Measurements from ENCODE around the gene LYPLAL1.

Gene LYPLAL1

DNA sequence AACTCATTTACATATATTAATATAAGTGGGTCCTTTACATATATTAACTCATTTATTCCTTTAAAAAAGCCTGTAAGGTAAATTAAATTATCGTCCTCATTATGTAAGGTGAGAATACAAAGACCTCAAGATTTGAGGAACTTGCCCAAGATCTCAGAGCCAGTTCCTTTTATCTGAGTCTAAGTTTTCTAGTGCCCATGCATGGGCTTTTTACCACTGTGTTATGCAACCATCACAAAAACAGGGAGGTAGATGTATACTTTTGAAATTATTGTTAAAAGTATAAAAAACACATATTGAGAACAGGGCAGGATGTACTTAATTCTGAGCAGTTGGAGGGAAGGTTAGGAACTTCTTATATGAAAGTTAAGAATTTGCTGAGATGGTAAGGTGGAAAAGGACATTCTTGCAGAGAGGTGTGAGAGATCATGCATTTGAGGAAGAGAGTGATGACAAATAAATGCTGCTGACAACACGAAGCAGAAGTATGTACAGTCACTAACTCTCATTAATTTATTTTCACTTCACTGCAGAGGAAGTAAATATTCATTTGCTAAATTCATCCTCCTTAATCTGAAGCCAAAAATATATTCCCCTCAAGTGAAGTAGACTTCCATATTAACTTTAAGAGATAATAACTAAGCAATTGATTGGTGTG, 28.9 kb upstream of the LYPLAL1 start:
- no peaks in the 10 kb centered on the region for H3K27me3 ChIP-seq (ENCODE audit: low read length)
- no peak overlapping the region for H3K4me3 ChIP-seq (ENCODE audit: insufficient read depth, low read length, poor library complexity, severe bottlenecking)
- H3K9ac ChIP-seq (ENCODE audit: low read length): no peak overlapping the region
- H3K9me3 ChIP-seq (ENCODE audit: insufficient read depth, low read length): no peaks in the 10 kb centered on the region
- H4K20me1 ChIP-seq (ENCODE audit: low read depth, low read length): no peaks in the 10 kb centered on the region
- H3K79me2 ChIP-seq (ENCODE audit: insufficient read depth, low read length): no peaks in the 10 kb centered on the region
- H3K4me2 ChIP-seq (ENCODE audit: low read depth, low read length, poor library complexity, severe bottlenecking): no peak overlapping the region
- H3F3A ChIP-seq (ENCODE audit: insufficient read depth): no peaks in the 10 kb centered on the region
- no peak overlapping the region for H3K27ac ChIP-seq (ENCODE audit: low read depth, low read length)
- H2AFZ ChIP-seq (ENCODE audit: low read depth, low read length, severe bottlenecking): no peak overlapping the region
- TF ChIP-seq EZH2phosphoT487 (conservative IDR thresholded peaks at IDR 0.05; ENCODE audit: low read length): no peak
- TF ChIP-seq, protein P1, sequence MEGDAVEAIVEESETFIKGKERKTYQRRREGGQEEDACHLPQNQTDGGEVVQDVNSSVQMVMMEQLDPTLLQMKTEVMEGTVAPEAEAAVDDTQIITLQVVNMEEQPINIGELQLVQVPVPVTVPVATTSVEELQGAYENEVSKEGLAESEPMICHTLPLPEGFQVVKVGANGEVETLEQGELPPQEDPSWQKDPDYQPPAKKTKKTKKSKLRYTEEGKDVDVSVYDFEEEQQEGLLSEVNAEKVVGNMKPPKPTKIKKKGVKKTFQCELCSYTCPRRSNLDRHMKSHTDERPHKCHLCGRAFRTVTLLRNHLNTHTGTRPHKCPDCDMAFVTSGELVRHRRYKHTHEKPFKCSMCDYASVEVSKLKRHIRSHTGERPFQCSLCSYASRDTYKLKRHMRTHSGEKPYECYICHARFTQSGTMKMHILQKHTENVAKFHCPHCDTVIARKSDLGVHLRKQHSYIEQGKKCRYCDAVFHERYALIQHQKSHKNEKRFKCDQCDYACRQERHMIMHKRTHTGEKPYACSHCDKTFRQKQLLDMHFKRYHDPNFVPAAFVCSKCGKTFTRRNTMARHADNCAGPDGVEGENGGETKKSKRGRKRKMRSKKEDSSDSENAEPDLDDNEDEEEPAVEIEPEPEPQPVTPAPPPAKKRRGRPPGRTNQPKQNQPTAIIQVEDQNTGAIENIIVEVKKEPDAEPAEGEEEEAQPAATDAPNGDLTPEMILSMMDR (IDR thresholded peaks at IDR 0.05; ENCODE audit: insufficient read depth, low read length, poor library complexity, severe bottlenecking): no peak
- no peaks in the 10 kb centered on the region for H3K36me3 ChIP-seq (ENCODE audit: low read length)
- H3K9me2 ChIP-seq (replicated peaks; ENCODE audit: insufficient read depth, low read length): no peaks in the 10 kb centered on the region

DNA sequence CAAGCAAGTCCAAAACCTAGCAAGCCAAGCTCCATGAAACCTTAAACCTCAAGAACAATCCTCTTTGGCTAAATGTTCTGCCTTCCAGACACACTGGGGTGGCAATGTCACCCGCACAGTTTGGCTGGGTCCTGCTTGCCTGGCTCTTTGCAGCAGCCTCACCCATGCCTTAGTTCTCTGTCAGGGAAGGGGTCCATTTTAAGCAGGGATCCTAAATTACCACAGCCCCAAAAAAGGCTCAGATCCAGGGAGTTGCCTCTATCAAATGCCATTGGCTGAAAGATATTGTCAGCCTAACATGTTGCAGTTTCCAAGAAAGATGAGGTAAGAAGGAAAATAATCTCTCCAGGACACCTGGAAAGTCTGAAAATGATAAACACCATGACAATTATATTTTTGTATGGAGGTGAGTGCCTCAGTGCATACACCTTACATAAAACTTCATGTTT, 26.1 kb upstream of the LYPLAL1 start:
- Histone ChIP-seq H2AFZ (ENCODE audit: low read depth, low read length, severe bottlenecking) (no peak overlapping the region), H3K36me3 (ENCODE audit: low read length) (no peaks in the 10 kb centered on the region), H4K20me1 (ENCODE audit: low read depth, low read length) (no peaks in the 10 kb centered on the region), H3K27ac (ENCODE audit: low read depth, low read length) (no peak overlapping the region), H3K27me3 (ENCODE audit: low read length) (no peaks in the 10 kb centered on the region), H3F3A (ENCODE audit: insufficient read depth) (no peaks in the 10 kb centered on the region), H3K4me3 (ENCODE audit: insufficient read depth, low read length, poor library complexity, severe bottlenecking) (no peak overlapping the region), H3K79me2 (ENCODE audit: insufficient read depth, low read length) (no peaks in the 10 kb centered on the region), H3K9me3 (ENCODE audit: insufficient read depth, low read length) (no peaks in the 10 kb centered on the region), H3K9ac (ENCODE audit: low read length) (no peak overlapping the region), H3K9me2 (replicated peaks; ENCODE audit: insufficient read depth, low read length) (no peaks in the 10 kb centered on the region), H3K4me2 (ENCODE audit: low read depth, low read length, poor library complexity, severe bottlenecking) (no peak overlapping the region)
- no peak for TF ChIP-seq EZH2phosphoT487 (conservative IDR thresholded peaks at IDR 0.05; ENCODE audit: low read length)
- TF ChIP-seq, protein P1 (IDR thresholded peaks at IDR 0.05; ENCODE audit: insufficient read depth, low read length, poor library complexity, severe bottlenecking): no peak

DNA sequence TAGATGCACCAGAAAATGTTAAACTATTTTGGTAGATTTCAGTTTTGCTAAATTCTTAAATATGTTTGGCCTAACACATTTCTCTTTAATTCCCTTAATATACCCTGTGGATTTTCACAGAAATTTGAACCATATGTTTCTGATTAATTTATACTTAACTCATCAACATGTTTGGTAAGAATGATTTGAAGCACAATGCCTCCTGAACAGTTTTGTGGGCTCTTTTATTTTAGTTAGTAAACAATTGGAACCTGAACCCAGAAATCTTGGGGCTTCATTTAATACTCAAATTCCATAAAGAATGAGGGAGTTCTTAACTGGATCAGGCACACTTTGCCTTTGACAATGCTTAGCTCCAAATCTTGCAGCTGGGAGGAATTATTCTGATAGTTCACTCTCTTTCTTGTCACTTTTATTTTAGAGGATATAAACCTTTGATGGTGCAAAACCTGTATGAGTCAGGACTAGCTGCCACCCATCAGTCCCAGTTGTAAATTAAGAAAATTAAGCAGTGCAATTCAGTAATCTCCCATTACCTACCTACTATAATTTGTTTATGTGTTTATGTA, 24.6 kb upstream of the LYPLAL1 start:
- Histone ChIP-seq H2AFZ (ENCODE audit: low read depth, low read length, severe bottlenecking) (no peak overlapping the region), H3K9me3 (ENCODE audit: insufficient read depth, low read length) (no peaks in the 10 kb centered on the region)
- TF ChIP-seq, protein P1 (IDR thresholded peaks at IDR 0.05; ENCODE audit: insufficient read depth, low read length, poor library complexity, severe bottlenecking): no peak
- no peak for TF ChIP-seq EZH2phosphoT487 (conservative IDR thresholded peaks at IDR 0.05; ENCODE audit: low read length)

More for the DNA sequence above, 24.6 kb upstream of the LYPLAL1 start:
- no peak overlapping the region for H3K27ac ChIP-seq (ENCODE audit: low read depth, low read length)
- H3K4me3 ChIP-seq (ENCODE audit: insufficient read depth, low read length, poor library complexity, severe bottlenecking): no peak overlapping the region
- no peaks in the 10 kb centered on the region for H3K79me2 ChIP-seq (ENCODE audit: insufficient read depth, low read length)
- H3K9me2 ChIP-seq (replicated peaks; ENCODE audit: insufficient read depth, low read length): no peaks in the 10 kb centered on the region
- H3K36me3 ChIP-seq (ENCODE audit: low read length): no peaks in the 10 kb centered on the region
- no peaks in the 10 kb centered on the region for H3K27me3 ChIP-seq (ENCODE audit: low read length)
- H3K4me2 ChIP-seq (ENCODE audit: low read depth, low read length, poor library complexity, severe bottlenecking): no peak overlapping the region
- no peak overlapping the region for H3K9ac ChIP-seq (ENCODE audit: low read length)
- H4K20me1 ChIP-seq (ENCODE audit: low read depth, low read length): no peaks in the 10 kb centered on the region
- H3F3A ChIP-seq (ENCODE audit: insufficient read depth): no peaks in the 10 kb centered on the region

Data from SU-DHL-6 (cell line).